ENCODE data around the gene TTLL7. TPM values are rescaled to one million over a fixed set of nuclear protein-coding genes. Genes with fewer than 3 reads are reported as not detected.

Gene TTLL7
- total RNA-seq, 2 donors from 2014 or later: 3.4 to 3.7 TPM

GRCh38 chr1:84008631-84009030 lies 9.7 kb upstream of the TTLL7 start:
- no peak for TF ChIP-seq CTCF (conservative IDR thresholded peaks at IDR 0.05)
- Histone ChIP-seq H3K36me3 (ENCODE audit: control insufficient read depth, insufficient read depth, low read length) (no peaks in the 10 kb centered on the region), H3K27me3 (ENCODE audit: control insufficient read depth, insufficient read depth, low read length, poor library complexity, severe bottlenecking) (peaks cover 28% of the 10 kb centered on the region), H3K9me3 (ENCODE audit: control insufficient read depth, low read length) (no peaks in the 10 kb centered on the region), H3K9ac (ENCODE audit: extremely low read depth, low read length, poor library complexity, severe bottlenecking) (no peak overlapping the region), H3K4me1 (ENCODE audit: control insufficient read depth, insufficient read depth, low read length) (no peaks in the 10 kb centered on the region), H3K27ac (ENCODE audit: low read depth, low read length) (no peak overlapping the region), H3K4me3 (ENCODE audit: low read length) (no peak overlapping the region)
- H3K36me3 Mint-ChIP-seq (ENCODE audit: low read depth): no peaks in the 10 kb centered on the region
- no peak overlapping the region for H3K27ac Mint-ChIP-seq
- no peaks in the 10 kb centered on the region for H3K9me3 Mint-ChIP-seq
- 89 to 90% methylated on average over 4 to 5 of the region's 5 CpGs for WGBS, 2 experiments (ENCODE audit: insufficient coverage in 1 of 2, insufficient read length in 1 of 2)
- H3K4me1 Mint-ChIP-seq: no peaks in the 10 kb centered on the region
- peaks cover 54% of the 10 kb centered on the region for H3K27me3 Mint-ChIP-seq (ENCODE audit: insufficient read depth)
- no peak for DNase-seq
- H3K4me3 Mint-ChIP-seq: no peak overlapping the region

- Histone ChIP-seq H3K4me1 (ENCODE audit: control insufficient read depth, insufficient read depth, low read length) (no peaks in the 10 kb centered on the region), H3K4me3 (ENCODE audit: low read length) (no peak overlapping the region), H3K9ac (ENCODE audit: extremely low read depth, low read length, poor library complexity, severe bottlenecking) (no peak overlapping the region), H3K9me3 (ENCODE audit: control insufficient read depth, low read length) (no peaks in the 10 kb centered on the region), H3K27me3 (ENCODE audit: control insufficient read depth, insufficient read depth, low read length, poor library complexity, severe bottlenecking) (peaks cover 46% of the 10 kb centered on the region), H3K36me3 (ENCODE audit: control insufficient read depth, insufficient read depth, low read length) (no peaks in the 10 kb centered on the region), H3K27ac (ENCODE audit: low read depth, low read length) (no peak overlapping the region)
- Mint-ChIP-seq H3K4me1 (no peaks in the 10 kb centered on the region), H3K36me3 (ENCODE audit: low read depth) (no peaks in the 10 kb centered on the region), H3K27me3 (ENCODE audit: insufficient read depth) (peaks cover 62% of the 10 kb centered on the region), H3K27ac (no peak overlapping the region), H3K9me3 (no peaks in the 10 kb centered on the region), H3K4me3 (no peak overlapping the region)
- 77 to 83% methylated on average over 3 to 6 of the region's 6 CpGs for WGBS, 2 experiments (ENCODE audit: insufficient coverage in 1 of 2, insufficient read length in 1 of 2)
- no peak for DNase-seq
- TF ChIP-seq CTCF (conservative IDR thresholded peaks at IDR 0.05): no peak
These were observed 7.7 kb upstream of the TTLL7 start for GRCh38 chr1:84006591-84006990.

- no peak for TF ChIP-seq CTCF (conservative IDR thresholded peaks at IDR 0.05)
- no peaks in the 10 kb centered on the region for H3K4me1 ChIP-seq (ENCODE audit: control insufficient read depth, insufficient read depth, low read length)
- H3K27me3 ChIP-seq (ENCODE audit: control insufficient read depth, insufficient read depth, low read length, poor library complexity, severe bottlenecking): peaks cover 79% of the 10 kb centered on the region
- Mint-ChIP-seq H3K27ac (no peak overlapping the region), H3K36me3 (ENCODE audit: low read depth) (no peaks in the 10 kb centered on the region), H3K9me3 (no peaks in the 10 kb centered on the region), H3K4me3 (no peak overlapping the region), H3K27me3 (ENCODE audit: insufficient read depth) (peaks cover 87% of the 10 kb centered on the region), H3K4me1 (no peaks in the 10 kb centered on the region)
- no peak overlapping the region for H3K27ac ChIP-seq (ENCODE audit: low read depth, low read length)
- no peaks in the 10 kb centered on the region for H3K9me3 ChIP-seq (ENCODE audit: control insufficient read depth, low read length)
- no peak overlapping the region for H3K9ac ChIP-seq (ENCODE audit: extremely low read depth, low read length, poor library complexity, severe bottlenecking)
- no peak overlapping the region for H3K4me3 ChIP-seq (ENCODE audit: low read length)
- no peak for DNase-seq
- no peaks in the 10 kb centered on the region for H3K36me3 ChIP-seq (ENCODE audit: control insufficient read depth, insufficient read depth, low read length)
- WGBS, 2 experiments (ENCODE audit: insufficient coverage in 1 of 2, insufficient read length in 1 of 2): 69 to 70% methylated on average over 2 of the region's 2 CpGs
These were observed 2.6 kb upstream of the TTLL7 start for GRCh38 chr1:84001501-84001900.

All from endodermal cell (in vitro differentiated cells).